GM18870 (cell line): ENCODE measurements around the gene ZFHX3.

Source experiments
- ATAC-seq: cut with Tn5 transposase; IDR thresholded peaks from one replicate; pipeline ENCODE4 v1.9.1; 2021; ENCODE audit warnings: moderate library complexity; ENCODE audit not compliant: unreplicated experiment

Gene ZFHX3

DNA sequence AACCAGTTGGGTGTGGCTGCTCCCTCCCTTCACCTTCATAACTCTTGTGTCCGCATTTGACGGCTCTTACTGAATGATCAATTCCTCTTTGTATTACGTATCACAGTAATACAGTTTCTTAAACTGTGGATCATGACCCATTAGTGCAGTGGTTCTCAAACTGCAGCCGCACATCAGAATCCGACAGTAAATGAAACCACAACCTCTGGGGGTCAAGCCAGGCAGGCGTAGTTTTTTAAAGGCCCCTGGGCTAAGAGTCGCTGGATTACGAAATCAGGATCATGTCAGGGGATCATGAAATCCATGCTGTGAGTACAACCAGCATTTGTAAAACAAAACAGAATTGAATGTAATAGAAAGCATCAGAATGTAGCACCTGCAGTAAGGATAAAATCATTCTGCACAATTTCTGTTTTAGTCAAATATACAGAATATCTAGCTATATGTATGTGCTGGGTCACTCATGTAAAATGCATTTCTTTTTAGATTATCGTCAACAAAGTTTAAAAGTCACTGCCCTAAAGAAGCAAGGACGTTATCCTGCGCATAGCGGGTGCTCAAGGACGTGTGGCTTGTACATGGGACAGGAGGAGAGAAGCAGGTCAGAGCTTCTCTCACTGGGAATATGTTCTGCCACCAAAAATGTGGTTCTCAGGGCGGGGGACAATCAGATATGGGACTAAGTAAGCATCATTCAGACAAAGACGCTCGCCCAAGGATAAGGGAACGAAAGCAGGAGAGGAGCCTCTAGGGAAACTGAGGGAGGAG is 113.1 kb downstream of the ZFHX3 start:
- no peak for ATAC-seq

DNA sequence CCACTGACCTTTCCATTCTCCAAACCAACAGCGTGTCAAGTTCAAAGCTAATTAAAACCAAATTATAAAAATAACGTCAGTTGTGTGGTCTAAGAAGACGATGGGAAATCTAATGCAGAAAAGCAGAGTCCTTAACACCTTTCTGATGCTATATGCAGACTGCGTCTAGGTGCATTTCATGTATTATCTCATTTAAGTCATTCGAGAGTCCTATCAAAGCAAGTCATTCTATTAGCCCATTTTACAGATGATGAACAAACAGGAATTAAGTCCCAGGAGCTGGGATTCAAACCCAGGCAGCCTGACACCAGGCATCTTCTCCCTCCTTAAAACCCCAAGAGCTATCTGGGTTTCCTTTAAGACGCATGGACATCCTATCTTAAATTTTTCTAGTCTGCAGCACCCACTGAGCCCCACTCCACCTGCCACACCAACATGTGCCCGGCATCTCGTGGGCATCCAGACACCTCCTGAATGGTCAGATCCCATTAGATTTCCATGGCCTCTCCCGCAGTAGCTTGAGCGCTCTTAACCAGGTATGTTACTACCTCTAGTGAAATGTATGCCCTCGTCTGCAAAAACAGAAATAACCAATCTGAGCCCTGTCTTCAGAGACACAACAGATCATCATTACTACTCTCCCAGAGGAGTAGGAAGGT is 115.1 kb downstream of the ZFHX3 start:
- no peak for ATAC-seq

DNA sequence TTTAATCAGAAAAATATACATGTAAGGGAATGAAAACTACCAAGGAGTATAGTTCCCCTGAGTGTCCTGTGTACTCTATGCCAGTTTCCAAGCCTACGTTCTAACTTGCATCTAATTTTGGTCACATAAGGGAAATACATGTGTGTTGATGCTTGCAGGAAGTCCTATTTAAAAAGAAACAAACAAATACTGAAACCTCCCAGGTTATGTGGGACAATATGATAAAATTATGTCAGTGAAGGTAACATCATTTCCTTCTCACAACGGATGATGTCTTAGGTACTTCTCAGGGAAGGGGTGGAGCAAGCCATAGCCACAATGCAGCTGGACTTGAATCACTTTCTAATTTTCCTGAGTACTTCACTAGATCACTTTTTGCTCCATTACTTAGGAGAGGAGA is 115.9 kb downstream of the ZFHX3 start:
- no peak for ATAC-seq

- no peak for ATAC-seq
These were observed 117.5 kb downstream of the ZFHX3 start for GRCh38 chr16:72930396-72930795.

- no peak for ATAC-seq
These were observed 119.6 kb downstream of the ZFHX3 start for GRCh38 chr16:72928090-72928981.

DNA sequence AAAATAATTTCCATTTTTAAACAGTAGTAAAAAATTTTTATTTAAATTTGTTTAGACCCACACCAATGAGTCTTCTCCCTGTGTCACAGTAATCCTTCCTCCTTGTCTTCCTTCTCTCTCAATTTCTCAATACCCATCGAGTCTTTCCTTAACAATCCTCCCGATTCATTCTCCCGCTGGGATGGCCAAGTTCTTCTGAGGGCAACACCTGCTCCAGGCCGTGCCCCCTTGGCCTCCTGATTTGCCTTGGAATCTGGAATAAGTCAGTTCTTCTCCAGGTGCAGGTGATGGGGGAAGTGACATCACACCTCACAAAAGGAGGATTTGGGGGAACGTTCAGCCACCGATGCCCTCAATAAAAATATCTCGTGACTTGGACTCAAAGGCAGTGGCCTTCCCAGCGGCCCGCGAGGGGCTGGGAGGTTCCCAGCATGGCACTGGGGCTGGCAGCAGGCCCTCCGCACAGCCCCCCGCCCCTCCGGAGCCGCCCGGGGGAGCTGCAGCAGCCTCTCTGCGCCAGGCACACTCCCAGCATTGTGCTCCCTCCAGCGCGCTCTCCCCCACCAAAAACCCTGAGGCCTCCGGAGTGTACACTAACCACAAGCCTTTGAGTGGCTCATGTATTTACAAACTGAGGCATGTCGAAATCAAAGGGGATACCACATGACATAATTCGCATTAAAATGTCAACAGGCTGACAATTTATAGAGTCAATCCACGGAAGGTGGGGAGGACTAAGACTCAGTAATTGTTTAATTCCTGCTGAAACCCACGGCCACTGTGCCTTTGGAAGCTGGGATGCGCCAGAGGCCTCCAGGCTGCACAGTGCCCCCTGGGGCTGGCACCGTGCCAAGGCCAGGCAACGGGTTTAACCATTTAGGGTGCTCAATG is 120.5 kb downstream of the ZFHX3 start:
- no peak for ATAC-seq

GRCh38 chr16:72926177-72927070 is 121.5 kb downstream of the ZFHX3 start:
- ATAC-seq = no peak

DNA sequence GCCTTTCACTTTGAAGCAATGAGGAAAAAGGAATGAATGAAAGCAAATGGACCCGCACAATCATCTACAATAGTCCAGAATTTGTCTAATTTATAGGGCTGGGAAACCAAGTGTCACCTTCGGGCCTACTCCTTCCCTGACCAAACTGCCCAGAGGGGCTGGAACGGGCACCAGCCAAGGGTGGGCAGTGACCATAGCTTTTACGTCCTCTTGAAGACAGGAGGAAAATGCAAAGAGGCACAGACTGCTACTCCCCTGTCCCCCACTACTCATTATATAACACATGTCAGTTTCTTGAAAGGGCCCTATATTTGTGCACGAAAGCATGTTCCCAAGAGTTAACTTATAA is 122.3 kb downstream of the ZFHX3 start:
- ATAC-seq = no peak

DNA sequence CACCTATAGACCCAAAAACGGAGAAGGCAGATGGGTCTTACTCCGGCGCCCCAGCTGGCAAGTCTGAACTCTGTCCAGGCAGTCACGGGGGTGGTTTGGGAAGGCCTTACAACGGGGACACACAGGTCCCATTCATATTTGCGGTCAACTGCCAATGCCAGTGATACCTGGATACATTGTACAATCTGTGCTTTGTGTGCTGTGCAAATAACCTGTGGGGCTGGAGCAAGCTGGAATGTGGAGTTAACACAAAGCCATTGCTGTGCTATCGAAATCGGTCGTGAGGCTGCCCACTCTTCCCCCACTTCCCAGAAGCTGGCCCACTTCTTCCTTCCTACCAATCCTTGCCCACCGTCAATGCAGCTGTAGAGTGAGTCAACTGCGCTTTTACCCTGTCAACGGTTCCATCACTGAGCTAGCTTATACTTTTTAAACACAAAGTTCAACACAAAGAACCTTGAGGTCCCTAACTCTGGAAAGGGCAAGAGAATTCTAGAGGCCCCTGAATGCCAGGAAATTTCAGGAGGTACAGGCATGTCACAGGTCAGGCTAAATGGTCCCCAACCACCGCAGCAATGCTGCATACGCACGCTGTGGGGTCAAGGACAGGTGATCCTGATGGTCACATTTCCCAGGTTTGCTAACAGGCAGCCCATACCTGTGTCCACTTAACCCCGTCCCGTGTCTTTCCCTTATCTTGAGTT is 122.8 kb downstream of the ZFHX3 start:
- ATAC-seq = no peak

- no peak for ATAC-seq
These were observed 123.4 kb downstream of the ZFHX3 start for GRCh38 chr16:72924537-72924926.

- ATAC-seq = no peak
These were observed 124.2 kb downstream of the ZFHX3 start for GRCh38 chr16:72923757-72924156.

- no peak for ATAC-seq
These were observed 125.2 kb downstream of the ZFHX3 start for GRCh38 chr16:72922714-72923113.

GRCh38 chr16:72921620-72922019 is 126.3 kb downstream of the ZFHX3 start:
- no peak for ATAC-seq

DNA sequence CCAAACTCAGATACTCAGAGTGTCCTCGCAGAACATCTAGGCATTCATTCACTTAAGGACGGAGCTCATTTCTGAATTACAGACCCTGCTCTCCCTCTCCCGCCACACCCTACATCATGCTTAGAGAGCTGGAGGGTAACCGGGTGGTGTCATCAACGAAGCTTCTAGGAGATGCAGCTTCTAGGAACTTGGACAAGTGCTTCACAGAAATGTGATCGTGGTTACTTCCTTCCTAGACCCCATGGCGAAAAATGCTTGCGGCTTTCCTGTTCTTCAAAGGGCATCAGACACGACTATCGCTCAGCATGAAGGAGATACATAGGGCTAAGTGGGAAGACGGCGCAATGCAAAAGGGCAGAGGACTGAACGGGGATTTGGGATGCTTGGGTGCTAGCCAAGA is 126.8 kb downstream of the ZFHX3 start:
- ATAC-seq = no peak

GRCh38 chr16:72917051-72917450 is 130.9 kb downstream of the ZFHX3 start:
- ATAC-seq = no peak

- no peak for ATAC-seq
These were observed 132.6 kb downstream of the ZFHX3 start for GRCh38 chr16:72915331-72915730.

DNA sequence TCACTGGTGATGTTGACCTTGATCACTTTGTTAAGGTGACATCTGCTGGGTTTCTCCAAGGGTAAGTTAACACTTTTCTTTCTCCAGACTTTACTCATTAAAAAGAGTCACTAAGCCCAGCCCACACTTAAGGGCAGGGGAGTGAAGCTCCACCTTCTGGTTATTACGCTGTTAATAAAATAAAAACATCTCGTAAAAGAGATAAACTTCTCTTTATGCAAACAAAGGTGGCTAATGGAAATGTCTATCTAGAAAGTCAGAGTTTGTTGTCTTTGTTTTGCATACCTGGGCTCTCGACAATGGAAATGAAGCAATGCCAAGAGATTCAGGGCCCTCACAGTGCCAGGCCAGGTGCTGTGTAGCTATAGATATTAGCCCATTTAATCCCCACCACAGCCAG is 134.4 kb downstream of the ZFHX3 start:
- no peak for ATAC-seq

DNA sequence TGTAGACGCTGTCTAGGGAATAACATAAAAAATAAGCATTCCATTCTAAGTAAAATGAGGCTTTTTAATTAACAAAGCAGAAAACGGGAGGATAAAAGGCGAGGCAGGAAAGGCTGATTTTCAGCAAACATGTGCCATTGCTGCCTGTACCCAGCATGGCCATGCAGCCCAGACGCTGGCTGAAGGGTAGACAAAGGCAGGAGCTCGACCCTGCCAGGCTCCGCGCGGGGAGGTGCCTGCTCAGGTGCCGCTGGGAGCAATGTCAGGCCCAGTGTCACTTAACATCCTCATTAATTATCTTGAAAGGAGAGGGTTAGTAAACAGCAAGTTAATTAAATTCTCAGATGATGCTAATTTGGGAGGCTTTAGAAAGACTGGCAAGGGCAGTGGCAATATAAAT is 136.0 kb downstream of the ZFHX3 start:
- no peak for ATAC-seq

GRCh38 chr16:72910875-72911274 is 137.1 kb downstream of the ZFHX3 start:
- no peak for ATAC-seq
